Glomerular visceral epithelial cell (primary cell): ENCODE results near the gene KIAA0753.

ENCODE experiments used
- DNase-seq: peaks from one replicate; pipeline ENCODE4 v3.0.0-alpha.2; 2016; ENCODE audit errors: extremely low spot score

Gene KIAA0753

DNA sequence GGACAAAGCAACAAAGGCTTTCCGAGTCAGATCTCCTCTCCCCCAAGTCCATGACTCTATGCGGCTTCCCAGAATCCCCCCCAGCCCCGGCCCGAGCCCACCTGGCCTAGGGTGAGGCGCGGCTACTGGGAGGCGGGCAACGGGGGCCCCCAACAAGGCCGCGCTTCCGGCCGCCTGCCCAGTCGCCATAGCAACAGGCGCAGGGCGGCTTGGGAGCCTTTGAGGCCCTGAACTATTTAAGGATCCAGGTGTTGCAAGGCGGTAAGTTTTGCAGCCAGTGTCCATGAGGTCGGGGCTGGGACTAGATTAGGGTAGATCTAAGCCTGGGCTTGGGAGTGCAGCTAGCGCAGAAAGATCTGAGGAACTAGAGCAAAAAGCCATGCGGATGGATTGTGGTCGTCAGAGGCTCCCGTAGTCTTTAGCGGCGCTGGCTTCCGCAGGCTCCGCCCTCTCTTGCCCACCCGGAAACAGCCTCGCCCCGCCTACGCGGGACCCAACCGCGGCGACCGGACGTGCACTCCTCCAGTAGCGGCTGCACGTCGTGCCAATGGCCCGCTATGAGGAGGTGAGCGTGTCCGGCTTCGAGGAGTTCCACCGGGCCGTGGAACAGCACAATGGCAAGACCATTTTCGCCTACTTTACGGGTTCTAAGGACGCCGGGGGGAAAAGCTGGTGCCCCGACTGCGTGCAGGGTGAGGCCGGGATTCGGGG is at the start of gene KIAA0753, which contains the start of gene TXNDC17:
Gene KIAA0753 (minus strand): TSS at position 176 of the 711 bp plus-strand sequence. CDS start 5,608 bp downstream, outside the sequence.
Gene TXNDC17 (plus strand): TSS at position 525 of the 711 bp plus-strand sequence. CDS start 23 bp downstream, at position 548.
- peak; percentile 92 for DNase-seq

DNA sequence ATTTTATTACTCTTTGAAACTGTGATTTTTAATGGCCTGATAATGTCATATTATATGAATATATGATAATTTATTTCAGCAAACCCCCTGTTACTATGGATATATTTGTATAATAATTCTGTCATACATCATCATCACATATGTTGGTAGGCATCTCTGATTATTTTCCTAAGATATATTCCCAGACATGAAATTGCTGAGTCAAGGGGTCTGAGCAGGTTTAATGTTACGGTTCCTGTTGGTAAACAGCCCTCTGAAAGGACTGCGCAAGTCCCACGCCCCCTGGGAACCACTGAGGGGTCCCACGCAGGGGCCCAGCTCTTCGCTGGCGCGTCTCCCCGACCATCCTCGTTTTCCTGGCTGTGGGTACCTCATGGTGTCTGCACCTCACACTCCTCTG is 48.4 kb upstream of the KIAA0753 start:
- DNase-seq, result no peak

GRCh38 chr17:6686026-6686425 is 45.5 kb upstream of the KIAA0753 start:
- DNase-seq, result no peak

DNA sequence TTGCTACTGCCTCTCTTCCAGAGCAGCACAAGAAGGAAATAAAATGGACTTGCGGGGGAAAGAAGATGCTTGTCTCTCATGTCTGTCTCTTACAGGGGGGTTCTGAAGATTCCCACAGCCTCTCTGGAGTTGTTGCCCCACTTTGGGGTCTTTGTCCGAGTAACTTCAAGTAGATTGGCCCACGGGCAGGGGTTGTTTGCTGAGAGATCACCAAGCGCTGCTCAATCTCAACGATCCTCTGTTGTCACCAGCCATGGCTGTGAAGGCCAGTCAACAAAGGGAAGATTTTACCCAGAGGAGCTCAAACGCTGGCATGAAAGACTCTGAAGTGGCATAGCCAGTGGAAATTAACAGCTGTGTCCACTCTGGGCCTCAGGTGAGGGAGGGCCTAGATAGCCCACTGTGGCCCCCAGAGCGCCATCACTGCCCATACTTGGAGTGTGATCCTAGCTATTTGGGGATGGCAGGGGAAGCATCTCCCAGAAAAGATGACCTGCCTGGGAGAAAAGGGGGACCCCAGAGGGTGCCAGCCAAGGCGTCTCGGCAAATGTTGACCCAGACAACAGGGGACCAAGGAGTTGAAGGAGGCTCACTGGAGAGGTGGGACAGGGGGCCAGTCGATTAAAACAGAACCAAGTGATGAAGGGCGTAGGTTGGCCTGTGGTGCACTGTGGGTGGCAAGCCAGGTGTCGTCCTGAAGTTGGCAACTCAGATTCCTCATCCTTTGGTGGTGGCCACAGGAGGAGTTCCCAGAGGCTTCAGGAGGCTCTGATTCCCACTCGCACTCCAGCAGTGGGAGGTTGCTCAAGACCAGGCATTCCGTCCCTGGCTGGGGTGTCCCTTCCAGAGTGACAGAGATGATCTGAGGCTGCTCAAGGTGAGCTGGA is 44.6 kb upstream of the KIAA0753 start:
- no peak for DNase-seq

DNA sequence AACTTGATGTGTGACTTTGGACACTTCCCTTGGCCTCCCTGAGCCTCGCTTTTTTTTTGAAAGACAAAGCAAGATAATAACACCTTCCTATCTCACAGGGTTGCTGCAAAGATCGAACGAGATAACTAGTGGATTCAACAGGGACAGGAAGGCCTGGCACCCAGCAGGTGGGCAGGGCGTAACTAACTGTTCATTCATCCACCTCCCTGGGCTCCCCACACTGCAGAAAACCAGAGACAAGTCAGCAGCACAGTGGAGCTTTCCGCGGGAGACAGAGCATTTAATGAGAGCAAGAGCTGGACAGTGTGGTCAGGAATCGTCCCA is 43.9 kb upstream of the KIAA0753 start:
- no peak for DNase-seq

DNA sequence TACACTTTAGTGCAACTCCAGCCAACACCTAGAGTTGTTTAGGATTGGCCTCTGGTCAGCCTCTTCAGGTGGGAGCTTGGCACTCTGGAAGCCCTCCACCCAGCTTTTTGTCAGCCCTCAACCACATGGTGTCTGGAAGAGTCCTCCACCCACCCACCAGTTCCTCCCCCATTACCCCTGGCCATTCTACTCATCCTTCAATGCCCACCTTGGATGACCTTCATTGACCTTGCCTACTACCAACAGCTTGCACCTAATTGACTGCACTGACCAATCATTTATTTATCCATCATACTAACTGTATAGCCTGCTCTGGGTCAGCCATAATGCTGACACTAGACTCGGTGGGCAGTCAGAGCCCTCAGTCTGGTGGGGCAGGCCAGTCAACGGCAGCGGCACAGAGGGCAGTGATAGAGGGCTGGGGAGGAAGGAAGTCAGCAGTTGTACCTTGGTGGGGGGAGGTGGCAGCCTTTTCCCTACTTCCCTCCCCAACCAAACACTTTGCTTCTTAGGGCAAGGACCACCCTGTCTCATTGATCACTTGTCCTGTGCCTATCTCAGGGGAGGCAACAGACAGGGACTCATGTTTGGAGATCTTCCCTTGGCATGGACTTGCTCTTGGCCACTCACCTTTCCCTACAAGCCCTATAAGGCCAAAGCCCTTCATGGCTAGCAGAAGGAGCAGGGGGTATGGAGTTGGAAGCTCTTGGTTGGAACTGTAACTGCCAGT is 43.4 kb upstream of the KIAA0753 start:
- no peak for DNase-seq

GRCh38 chr17:6683081-6683684 is 42.7 kb upstream of the KIAA0753 start:
- DNase-seq, result no peak

DNA sequence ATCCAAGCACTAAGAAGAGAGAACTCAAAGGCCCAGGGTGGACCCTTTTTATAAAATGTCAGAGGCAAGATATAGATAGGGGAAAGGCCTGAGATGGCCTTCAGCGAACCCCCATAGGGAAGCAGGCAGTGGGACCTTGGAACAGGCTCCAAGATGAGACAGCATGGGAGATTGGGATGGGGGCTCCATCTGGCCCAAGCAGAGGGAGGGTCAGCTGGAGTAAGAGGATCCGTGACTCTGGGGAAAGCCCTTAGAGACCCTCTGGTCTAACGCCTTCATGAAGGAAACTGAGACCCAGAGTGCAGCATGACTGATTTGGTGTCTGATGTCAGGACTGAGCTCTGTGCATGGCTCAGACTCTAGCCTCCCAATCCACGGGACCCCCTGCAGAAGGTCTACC is 41.8 kb upstream of the KIAA0753 start:
- DNase-seq, result no peak

DNA sequence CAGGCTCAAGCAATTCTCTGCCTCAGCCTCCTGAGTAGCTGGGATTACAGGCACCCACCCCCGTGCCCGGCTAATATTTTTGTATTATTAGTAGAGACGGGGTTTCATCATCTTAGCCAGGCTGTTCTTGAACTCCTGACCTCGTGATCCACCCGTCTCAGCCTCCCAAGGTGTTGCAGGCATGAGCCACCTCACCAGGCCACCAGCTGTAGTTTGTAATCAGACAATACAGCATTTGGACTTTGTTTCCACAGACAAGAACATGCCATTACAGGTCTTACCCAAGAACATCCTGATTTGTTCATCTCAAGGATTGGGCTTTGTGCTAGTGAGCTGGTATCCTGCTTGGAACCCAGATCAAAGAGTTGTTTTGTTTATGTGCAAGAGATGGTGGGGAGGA is 41.2 kb upstream of the KIAA0753 start:
- DNase-seq, result no peak

DNA sequence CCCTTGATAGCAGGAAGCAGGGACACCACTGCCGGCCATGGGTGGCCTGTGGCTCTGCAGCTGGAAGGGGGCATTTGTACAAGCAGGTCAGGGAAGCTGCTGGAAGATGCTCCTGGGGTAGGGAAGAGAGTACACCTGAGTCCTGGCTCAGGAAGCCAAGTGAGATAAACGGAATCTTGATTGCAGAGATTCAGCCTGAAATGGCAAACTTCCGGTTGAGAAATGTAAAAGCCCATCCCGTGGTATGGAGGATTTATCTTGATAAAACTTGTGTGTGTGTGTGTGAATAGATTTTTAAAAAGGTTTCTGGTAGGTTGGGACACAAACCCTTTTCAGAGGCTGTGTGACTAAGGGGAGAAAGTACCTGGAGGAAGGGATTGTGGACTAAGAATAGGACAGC is 40.7 kb upstream of the KIAA0753 start:
- DNase-seq, result no peak

DNA sequence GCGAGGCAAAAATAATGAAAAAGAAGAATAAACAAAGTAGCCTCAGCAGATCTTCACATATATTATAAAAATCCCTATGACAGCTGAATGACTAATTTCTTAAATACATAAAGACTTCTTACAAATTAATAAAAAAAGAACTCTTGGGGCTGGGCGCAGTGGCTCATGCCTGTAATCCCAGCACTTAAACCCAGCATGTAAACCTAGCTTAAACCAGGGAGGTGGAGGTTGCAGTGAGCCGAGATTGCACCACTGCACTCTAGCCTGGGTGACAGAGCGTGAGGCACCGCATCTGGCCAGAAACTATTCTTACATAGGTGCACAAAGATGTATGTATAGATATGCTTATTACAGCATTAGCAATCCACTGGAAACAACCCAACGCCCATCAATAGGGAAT is 38.7 kb upstream of the KIAA0753 start:
- DNase-seq, result no peak

DNA sequence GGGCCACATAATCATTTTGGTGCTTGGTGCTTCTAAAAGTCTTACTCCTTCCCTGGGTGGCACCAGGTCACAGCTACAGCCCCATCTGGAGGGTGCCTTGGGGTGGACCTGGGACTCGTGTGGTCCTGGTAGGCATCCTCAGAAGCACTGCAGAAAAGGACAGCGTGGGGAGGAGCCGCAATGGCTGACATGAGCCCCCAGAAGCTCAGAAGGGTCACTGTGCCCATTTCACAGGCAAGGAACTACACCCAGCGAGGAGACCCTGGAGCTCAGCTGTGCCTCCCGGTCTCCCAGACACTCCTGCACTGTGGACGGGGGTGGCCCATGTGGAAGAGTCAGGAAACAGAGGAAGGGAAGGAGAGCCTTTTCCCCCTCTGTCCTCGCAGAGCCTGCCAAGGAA is 37.4 kb upstream of the KIAA0753 start:
- no peak for DNase-seq

GRCh38 chr17:6677158-6677831 is 36.8 kb upstream of the KIAA0753 start:
- DNase-seq, result peak; percentile 86

DNA sequence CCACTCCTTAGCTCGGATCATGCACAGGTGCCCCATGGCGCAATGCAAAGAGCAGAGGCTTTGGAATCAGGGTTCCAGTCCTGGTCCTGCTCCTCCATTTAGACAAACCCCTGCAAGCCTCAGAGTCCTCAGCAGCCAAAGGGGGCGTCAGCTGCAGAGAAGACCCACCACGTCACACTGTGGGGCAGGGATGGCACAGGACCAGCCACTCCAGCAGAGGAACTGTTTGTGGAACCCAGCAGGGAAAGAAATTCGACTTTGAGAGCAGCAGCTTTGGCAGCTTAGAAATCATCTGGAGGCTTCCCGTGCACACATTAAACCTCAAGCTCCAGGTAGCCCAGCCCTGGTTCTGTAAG is 36.3 kb upstream of the KIAA0753 start:
- DNase-seq, result no peak

GRCh38 chr17:6675201-6675825 is 34.8 kb upstream of the KIAA0753 start:
- no peak for DNase-seq

DNA sequence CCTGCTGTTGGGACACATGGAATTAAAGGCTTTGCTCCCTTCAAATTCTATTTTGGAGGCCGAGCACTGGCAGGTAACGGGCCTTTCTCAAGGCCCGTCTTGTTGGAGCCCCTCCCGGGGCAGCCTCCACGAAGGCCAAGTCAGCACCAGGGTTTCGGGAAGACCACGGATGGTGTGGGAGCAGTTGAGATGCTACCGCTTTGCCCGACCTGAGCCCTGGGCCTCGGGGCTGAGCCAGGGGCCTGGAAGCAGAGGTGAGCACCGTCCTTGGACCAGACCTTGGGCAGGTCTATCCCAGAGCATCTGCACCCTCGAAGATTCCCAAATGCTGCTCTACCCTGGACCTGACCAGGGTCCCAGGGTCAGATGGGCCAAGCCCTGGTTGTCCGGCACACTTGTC is 34.1 kb upstream of the KIAA0753 start:
- no peak for DNase-seq

- no peak for DNase-seq
These were observed 30.9 kb upstream of the KIAA0753 start for GRCh38 chr17:6671431-6671830.

DNA sequence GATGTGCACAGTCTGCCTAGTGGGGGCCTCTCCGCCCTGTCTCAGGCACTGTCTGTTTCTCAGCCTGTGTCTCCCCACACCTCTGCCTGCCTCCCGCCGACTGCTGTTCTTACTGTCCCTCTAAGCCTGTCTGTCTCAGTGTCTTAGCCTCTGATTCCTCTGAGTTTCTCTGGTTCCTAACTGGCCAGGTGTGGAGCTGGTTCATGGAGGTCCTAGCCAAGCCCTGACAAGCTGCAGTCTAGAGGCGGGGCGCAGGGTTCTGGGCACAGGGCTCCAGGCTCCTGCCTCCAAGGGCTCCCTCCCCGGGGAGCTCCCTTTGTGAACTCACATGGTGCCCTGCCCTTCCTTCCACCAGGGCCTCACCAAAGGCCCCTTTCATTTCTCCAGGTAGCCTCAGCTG is 30.5 kb upstream of the KIAA0753 start:
- DNase-seq, result no peak

DNA sequence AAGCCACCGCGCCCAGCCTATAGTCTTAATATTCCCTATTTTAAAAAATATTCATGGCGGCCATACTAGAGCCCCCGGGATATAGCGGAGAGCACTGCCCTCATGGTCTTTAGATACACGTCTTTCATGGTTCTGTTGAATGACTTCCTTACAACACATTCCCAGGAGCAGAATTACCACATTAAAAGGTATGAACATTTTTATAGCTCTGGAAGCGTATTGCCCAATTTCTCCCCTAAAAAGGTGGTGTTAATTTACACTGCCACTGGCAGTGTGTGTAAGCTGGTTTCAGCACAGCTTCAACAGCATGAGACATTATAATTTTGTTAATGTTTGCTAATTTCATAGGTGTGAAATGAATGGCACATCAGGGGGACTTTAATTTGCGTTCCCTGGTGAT is 30.1 kb upstream of the KIAA0753 start:
- DNase-seq, result no peak

- no peak for DNase-seq
These were observed 29.1 kb upstream of the KIAA0753 start for GRCh38 chr17:6669479-6670212.
